RWPE2 (cell line): Measurements from ENCODE around the gene MLLT6.
A peak's percentile ranks its signal among the peaks of the same experiment; 100 is the strongest.

Experiments used
- ATAC-seq: fragments of 200-7000 bp; cut with Tn5 transposase; 3 replicates; pipeline ENCODE4 v1.9.1; 2021; ENCODE audit warnings: low read depth
- DNase-seq: peaks from one replicate; pipeline ENCODE4 v3.0.0-alpha.2; 2020; ENCODE audit warnings: low spot score
- H3K27ac ChIP-seq: fragments of 450-650 bp; 2 replicates; pipeline ENCODE4 v1.5.1; 2017; ENCODE audit warnings: mild to moderate bottlenecking; ENCODE audit not compliant: poor library complexity, severe bottlenecking
- H3K27me3 ChIP-seq: fragments of 250-450 bp; sonication (Bioruptor Pico); 2 replicates; pipeline ENCODE4 v1.5.1; 2021; ENCODE audit warnings: mild to moderate bottlenecking, moderate library complexity; ENCODE audit not compliant: insufficient read depth, poor library complexity, severe bottlenecking
- H3K36me3 ChIP-seq: fragments of 250-450 bp; sonication (Bioruptor Pico); 2 replicates; pipeline ENCODE4 v1.5.1; 2020; ENCODE audit warnings: low read depth, mild to moderate bottlenecking, moderate library complexity
- H3K4me1 ChIP-seq: fragments of 250-450 bp; sonication (Bioruptor Pico); 2 replicates; pipeline ENCODE4 v1.5.1; 2021; ENCODE audit warnings: mild to moderate bottlenecking, moderate library complexity; ENCODE audit not compliant: insufficient read depth, poor library complexity, severe bottlenecking
- H3K4me3 ChIP-seq: fragments of 250-450 bp; sonication (Bioruptor Pico); 2 replicates; pipeline ENCODE4 v1.5.1; 2021; ENCODE audit warnings: mild to moderate bottlenecking, moderate library complexity; ENCODE audit not compliant: severe bottlenecking
- H3K9me3 ChIP-seq: fragments of 250-450 bp; sonication (Bioruptor Pico); 2 replicates; pipeline ENCODE4 v1.5.1; 2021; ENCODE audit warnings: mild to moderate bottlenecking, moderate library complexity; ENCODE audit not compliant: severe bottlenecking
- CTCF ChIP-seq: fragments of 450-650 bp; IDR thresholded peaks from one replicate; pipeline ENCODE4 v1.5.1; 2017; ENCODE audit warnings: mild to moderate bottlenecking, moderate library complexity; ENCODE audit not compliant: poor library complexity, severe bottlenecking

Gene MLLT6

GRCh38 chr17:38749223-38750043, 44.4 kb downstream of the MLLT6 start:
- Histone ChIP-seq H3K36me3 (peaks cover 16% of the 10 kb centered on the region), H3K27ac (peak overlapping the region; percentile 84), H3K27me3 (no peaks in the 10 kb centered on the region), H3K9me3 (no peaks in the 10 kb centered on the region), H3K4me3 (peak overlapping the region; percentile 84), H3K4me1 (no peaks in the 10 kb centered on the region)
- DNase-seq = peak; percentile 87
- TF ChIP-seq CTCF = no peak
- peak; percentile 30 for ATAC-seq

DNA sequence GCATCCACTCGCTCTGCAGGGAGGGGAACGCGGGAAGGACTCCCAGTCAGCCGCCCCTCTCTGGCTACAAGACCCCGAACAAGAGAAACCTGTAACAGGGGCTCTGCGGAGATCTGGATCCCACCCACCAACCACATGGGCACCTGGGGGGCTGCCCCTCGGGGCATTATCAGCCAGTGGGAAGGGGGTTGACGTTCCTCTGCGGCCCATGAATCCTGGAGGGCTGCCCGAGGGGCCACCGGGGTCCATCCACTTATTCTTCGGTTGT, 44.9 kb downstream of the MLLT6 start:
- no peaks in the 10 kb centered on the region for H3K4me1 ChIP-seq
- TF ChIP-seq CTCF = no peak
- DNase-seq = no peak
- H3K4me3 ChIP-seq = peak overlapping the region; percentile 84
- H3K27ac ChIP-seq = peak overlapping the region; percentile 84
- no peaks in the 10 kb centered on the region for H3K9me3 ChIP-seq
- no peak for ATAC-seq
- no peaks in the 10 kb centered on the region for H3K27me3 ChIP-seq
- peaks cover 20% of the 10 kb centered on the region for H3K36me3 ChIP-seq

DNA sequence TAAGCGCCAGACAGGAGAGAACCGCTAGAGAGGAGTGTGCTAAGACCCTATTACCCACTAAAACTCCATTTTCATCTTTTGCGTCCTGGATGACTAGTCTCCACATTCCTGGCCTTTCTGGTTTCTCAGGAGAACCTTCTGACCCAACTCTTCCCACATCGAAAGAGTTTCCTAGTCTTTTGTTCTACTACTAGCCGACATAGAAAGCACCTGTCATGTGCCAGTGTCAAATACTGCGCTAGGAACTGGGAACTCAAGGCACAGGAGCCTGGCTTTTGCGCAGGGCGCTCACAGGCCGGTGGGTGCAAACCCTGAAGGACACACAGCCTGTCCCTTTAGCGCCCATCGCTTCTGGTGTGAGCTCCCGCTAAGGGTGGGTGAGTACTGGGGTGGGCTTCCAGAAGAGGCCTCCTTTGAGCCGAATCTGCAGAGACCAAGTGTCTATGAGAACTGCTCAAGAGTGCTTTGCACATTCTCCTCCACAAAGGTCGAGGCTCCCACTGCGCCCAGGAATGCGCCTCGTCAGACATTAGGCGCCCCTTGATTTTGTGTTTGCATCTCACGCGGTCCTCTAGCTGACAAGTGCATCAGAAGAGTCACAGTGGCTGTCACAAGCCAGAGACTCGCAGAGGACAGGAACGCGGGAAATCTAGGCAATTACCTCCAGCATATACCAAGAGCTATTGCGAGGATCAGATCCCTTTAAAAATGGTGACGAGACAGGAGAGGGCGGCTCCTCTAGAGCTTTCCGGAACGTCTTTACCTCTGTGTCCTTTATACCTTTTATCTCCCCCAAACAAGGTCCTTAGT, 45.4 kb downstream of the MLLT6 start:
- Histone ChIP-seq H3K27me3 (no peaks in the 10 kb centered on the region), H3K27ac (peak overlapping the region; percentile 84), H3K4me1 (no peaks in the 10 kb centered on the region), H3K36me3 (peaks cover 19% of the 10 kb centered on the region), H3K4me3 (peak overlapping the region; percentile 84), H3K9me3 (no peaks in the 10 kb centered on the region)
- no peak for TF ChIP-seq CTCF
- no peak for DNase-seq
- 0 out of 3 replicates have a peak, but pooled peaks have one; percentile 12 for ATAC-seq

- DNase-seq = no peak
Observed at GRCh38 chr17:38751144-38751807, 46.2 kb downstream of the MLLT6 start.

More at GRCh38 chr17:38751144-38751807, 46.2 kb downstream of the MLLT6 start:
- peak overlapping the region; percentile 84 for H3K4me3 ChIP-seq
- no peaks in the 10 kb centered on the region for H3K4me1 ChIP-seq
- TF ChIP-seq CTCF = no peak
- no peak for ATAC-seq
- H3K9me3 ChIP-seq = no peaks in the 10 kb centered on the region
- H3K27me3 ChIP-seq = no peaks in the 10 kb centered on the region
- peaks cover 26% of the 10 kb centered on the region for H3K36me3 ChIP-seq
- peak overlapping the region; percentile 84 for H3K27ac ChIP-seq
